ENCODE measurements around the gene ZYG11B. TPM values are rescaled to one million over a fixed set of nuclear protein-coding genes. Genes with fewer than 3 reads are reported as not detected.
"Not testable (repeated sequence)": the region's sequence is repeated elsewhere in the genome, so short reads cannot be mapped to it uniquely, and the experiment has no call there.

ZYG11B gene
- total RNA-seq, 4 donors from 2014 or later, result 42.1 to 72.2 (median 52.2) TPM

- Histone ChIP-seq H3K36me3 (no peaks in the 10 kb centered on the region), H3K4me1 (no peaks in the 10 kb centered on the region), H3K27me3 (peaks cover 0 to 27% (median 0%) of the 10 kb centered on the region in 4 donors), H3K4me3 (no peak overlapping the region), H3K27ac (replicated peaks in 1 of 4) (no peak overlapping the region), H3K9me3 (no peaks in the 10 kb centered on the region)
- no peak for DNase-seq (ENCODE audit: extremely low spot score)
- WGBS, result 85% methylated on average over 3 of the region's 3 CpGs
- intact Hi-C loops (cut with DNase I), result no loop called here
- TF ChIP-seq CTCF (IDR thresholded peaks at IDR 0.05) (no peak), EP300 (IDR thresholded peaks at IDR 0.05) (no peak), POLR2AphosphoS5 (IDR thresholded peaks at IDR 0.05) (no peak), POLR2A (IDR thresholded peaks at IDR 0.05; ENCODE audit: low read depth) (no peak)
Observed at GRCh38 chr1:52834798-52835197, 108.5 kb downstream of the ZYG11B start.

GRCh38 chr1:52836035-52836434, 109.8 kb downstream of the ZYG11B start:
- DNase-seq (ENCODE audit: extremely low spot score), result no peak
- intact Hi-C loops (cut with DNase I), result no loop called here
- H3K9me3 ChIP-seq, result no peaks in the 10 kb centered on the region
- no peak overlapping the region for H3K4me3 ChIP-seq
- no peaks in the 10 kb centered on the region for H3K36me3 ChIP-seq
- H3K4me1 ChIP-seq, result no peaks in the 10 kb centered on the region
- H3K27me3 ChIP-seq, result peaks cover 0 to 38% (median 0%) of the 10 kb centered on the region in 4 donors
- 59% methylated on average over 3 of the region's 3 CpGs for WGBS
- no peak overlapping the region for H3K27ac ChIP-seq (replicated peaks in 1 of 4)
- TF ChIP-seq EP300 (IDR thresholded peaks at IDR 0.05), result no peak
- TF ChIP-seq POLR2A (IDR thresholded peaks at IDR 0.05; ENCODE audit: low read depth), result no peak
- TF ChIP-seq CTCF (IDR thresholded peaks at IDR 0.05), result no peak
- no peak for TF ChIP-seq POLR2AphosphoS5 (IDR thresholded peaks at IDR 0.05)

- H3K27ac ChIP-seq (replicated peaks in 1 of 4); H3K36me3 ChIP-seq; intact Hi-C loops (cut with DNase I); H3K4me3 ChIP-seq; H3K9me3 ChIP-seq; DNase-seq (ENCODE audit: extremely low spot score): not testable (repeated sequence)
- 93% methylated on average over 10 of the region's 10 CpGs for WGBS
- Histone ChIP-seq H3K4me1 (peaks cover 9 to 15% (median 13%) of the 10 kb centered on the region in 4 donors), H3K27me3 (peaks cover 3 to 63% (median 18%) of the 10 kb centered on the region in 4 donors)
Observed at GRCh38 chr1:52839175-52839574, 112.9 kb downstream of the ZYG11B start.

- WGBS, result no CpG with 5 or more reads among the region's 88 CpGs
- Histone ChIP-seq H3K4me3 (peak within 1 kb of the TSS; percentile 46 to 58 (median 47)), H3K4me1 (peaks cover 9 to 15% (median 13%) of the 10 kb centered on the region in 4 donors), H3K9me3 (no peaks in the 10 kb centered on the region), H3K36me3 (no peaks in the 10 kb centered on the region), H3K27me3 (peaks cover 3 to 79% (median 26%) of the 10 kb centered on the region in 4 donors), H3K27ac (replicated peaks in 1 of 4) (no peak within 1 kb of the TSS)
- peak in 1 of 3 experiments; percentile 31 for TF ChIP-seq CTCF (IDR thresholded peaks at IDR 0.05)
- TF ChIP-seq POLR2AphosphoS5 (IDR thresholded peaks at IDR 0.05), result no peak
- DNase-seq (ENCODE audit: extremely low spot score), result no peak
- intact Hi-C loops (cut with DNase I), result no loop called here
Observed at GRCh38 chr1:52842643-52843310, 116.5 kb downstream of the ZYG11B start, which contains the start of gene ZYG11A. TSS of gene ZYG11A (plus strand) at chr1:52842760. CDS start at chr1:52842884, 124 bp downstream.

GRCh38 chr1:52845119-52845518, 118.9 kb downstream of the ZYG11B start:
- WGBS, result 89% methylated on average over 6 of the region's 6 CpGs
- peaks cover 3 to 90% (median 26%) of the 10 kb centered on the region in 4 donors for H3K27me3 ChIP-seq

GRCh38 chr1:52848423-52848822, 122.2 kb downstream of the ZYG11B start:
- intact Hi-C loops (cut with DNase I), result no loop called here
- Histone ChIP-seq H3K36me3 (no peaks in the 10 kb centered on the region), H3K4me3 (no peak overlapping the region), H3K9me3 (no peaks in the 10 kb centered on the region), H3K27me3 (peaks cover 3 to 67% (median 14%) of the 10 kb centered on the region in 4 donors), H3K27ac (replicated peaks in 1 of 4) (no peak overlapping the region), H3K4me1 (peaks cover 0 to 2% (median 1%) of the 10 kb centered on the region in 4 donors)
- WGBS, result 92% methylated on average over 5 of the region's 5 CpGs
- DNase-seq (ENCODE audit: extremely low spot score), result no peak
- TF ChIP-seq EP300 (IDR thresholded peaks at IDR 0.05), result no peak
- TF ChIP-seq POLR2AphosphoS5 (IDR thresholded peaks at IDR 0.05), result no peak
- no peak for TF ChIP-seq CTCF (IDR thresholded peaks at IDR 0.05)
- TF ChIP-seq POLR2A (IDR thresholded peaks at IDR 0.05; ENCODE audit: low read depth), result no peak

More at GRCh38 chr1:52845119-52845518, 118.9 kb downstream of the ZYG11B start:
- H3K27ac ChIP-seq (replicated peaks in 1 of 4); intact Hi-C loops (cut with DNase I); DNase-seq (ENCODE audit: extremely low spot score); H3K9me3 ChIP-seq; H3K36me3 ChIP-seq; H3K4me3 ChIP-seq: not testable (repeated sequence)
- peaks cover 9 to 15% (median 13%) of the 10 kb centered on the region in 4 donors for H3K4me1 ChIP-seq

Data from esophagus muscularis mucosa (tissue), 4 donors.